HEK293 (cell line): Measurements from ENCODE around the gene TPH1.

Experiments used
- CTCF ChIA-PET: fragments of 350-600 bp; formaldehyde crosslinking; extraction: SDS; loops from one replicate; lab custom pipeline; 2021; ENCODE audit warnings: antibody characterized with exemption; lab: Yijun Ruan, JAX
- POLR2A ChIA-PET: fragments of 300-600 bp; formaldehyde crosslinking; extraction: SDS; loops from one replicate; lab custom pipeline; 2020; ENCODE audit warnings: antibody characterized with exemption, inconsistent platforms; lab: Yijun Ruan, JAX
- H3K27ac ChIP-seq: fragments of 200-500 bp; sonication (Bioruptor generic); 2 replicates; pipeline ENCODE4 v1.5.1; 2014; ENCODE audit warnings: low read depth, low read length, control low read depth, inconsistent platforms; ENCODE audit errors: extremely low read depth
- H3K36me3 ChIP-seq, 2 experiments: fragments of 200-500 bp in 1 of 2; sonication (Bioruptor generic) in 1 of 2; 1 replicate in 1 of 2; 2 replicates in 1 of 2; pipeline ENCODE4 v1.5.1; 2014 to 2017; ENCODE audit warnings: inconsistent platforms in 2 of 2, low read length in 2 of 2; ENCODE audit not compliant: control insufficient read depth in 2 of 2, insufficient read depth in 1 of 2
- H3K4me1 ChIP-seq: fragments of 200-500 bp; sonication (Bioruptor generic); 2 replicates; pipeline ENCODE4 v1.5.1; 2014; ENCODE audit warnings: mild to moderate bottlenecking, low read length, inconsistent platforms; ENCODE audit not compliant: control insufficient read depth, insufficient read depth
- H3K4me3 ChIP-seq: 2 replicates; pipeline ENCODE4 v1.5.1; 2011; ENCODE audit warnings: low read depth, mild to moderate bottlenecking, control low read depth, low read length, moderate library complexity
- H3K9me3 ChIP-seq: fragments of 200-500 bp; sonication (Bioruptor generic); 2 replicates; pipeline ENCODE4 v1.5.1; 2014; ENCODE audit warnings: low read depth, low read length, inconsistent platforms; ENCODE audit not compliant: control insufficient read depth, insufficient read depth
- KLF9 ChIP-seq: fragments of 450-650 bp; formaldehyde crosslinking; IDR thresholded peaks from 2 replicates; pipeline ENCODE4 v1.5.1; 2016; ENCODE audit warnings: missing biosample characterization, missing genetic modification characterization, low read depth
- ZBTB21 ChIP-seq: fragments of 450-650 bp; formaldehyde crosslinking; IDR thresholded peaks from 2 replicates; pipeline ENCODE4 v1.5.1; 2017; ENCODE audit warnings: missing biosample characterization, missing genetic modification characterization
- ZNF202 ChIP-seq: fragments of 450-650 bp; formaldehyde crosslinking; IDR thresholded peaks from 2 replicates; pipeline ENCODE4 v1.5.1; 2016; ENCODE audit warnings: missing biosample characterization, missing genetic modification characterization, borderline replicate concordance
- ZNF530 ChIP-seq: fragments of 450-650 bp; formaldehyde crosslinking; IDR thresholded peaks from 2 replicates; pipeline ENCODE4 v1.5.1; 2016; ENCODE audit warnings: low read depth, missing biosample characterization, missing genetic modification characterization
- ZNF768 ChIP-seq: fragments of 450-650 bp; formaldehyde crosslinking; IDR thresholded peaks from 2 replicates; pipeline ENCODE4 v1.5.1; 2018; ENCODE audit warnings: missing biosample characterization, mild to moderate bottlenecking, missing genetic modification characterization
- ZNF837 ChIP-seq: fragments of 450-650 bp; formaldehyde crosslinking; IDR thresholded peaks from 2 replicates; pipeline ENCODE4 v1.5.1; 2016; ENCODE audit warnings: missing biosample characterization, missing genetic modification characterization
- TF ChIP-seq, protein P1 (sequence below): fragments of 450-650 bp; formaldehyde crosslinking; IDR thresholded peaks from 2 replicates; pipeline ENCODE4 v1.5.1; 2016; ENCODE audit warnings: missing biosample characterization, missing genetic modification characterization
- TF ChIP-seq, protein P2 (sequence below): fragments of 450-650 bp; formaldehyde crosslinking; IDR thresholded peaks from 2 replicates; pipeline ENCODE4 v1.5.1; 2016; ENCODE audit warnings: missing biosample characterization, missing genetic modification characterization, low read depth
- TF ChIP-seq, protein P3 (sequence below): fragments of 450-650 bp; formaldehyde crosslinking; IDR thresholded peaks from 2 replicates; pipeline ENCODE4 v1.5.1; 2016; ENCODE audit warnings: missing biosample characterization, missing genetic modification characterization, borderline replicate concordance

TPH1 gene

DNA sequence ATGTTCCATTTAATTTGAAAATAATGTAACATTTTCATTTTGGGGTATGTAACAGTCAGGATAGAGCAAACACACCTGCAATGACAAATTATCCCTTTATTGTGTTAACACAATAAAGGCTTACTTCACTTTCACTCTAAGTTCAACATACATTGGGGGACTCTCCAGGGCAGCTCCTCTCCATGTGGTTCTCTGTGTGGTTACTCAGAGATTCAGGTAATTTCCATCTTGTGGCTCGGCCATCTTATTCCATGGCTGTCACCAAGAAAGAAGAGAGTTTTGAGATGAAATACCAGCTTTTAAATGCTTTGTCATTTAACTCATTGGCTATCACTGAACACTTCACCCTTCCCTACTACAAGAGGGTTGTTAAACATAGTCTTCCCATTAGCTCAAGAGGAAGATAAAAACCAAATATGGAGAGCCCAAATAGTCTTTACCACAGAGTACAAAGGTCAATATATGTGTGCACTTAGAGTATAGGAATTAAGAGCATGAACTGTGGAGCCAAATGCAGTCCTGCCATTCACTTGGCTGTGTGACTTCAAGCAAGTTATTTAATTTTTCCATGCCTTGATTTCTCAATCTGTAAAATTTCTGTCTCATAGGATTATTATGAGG, 10.6 kb upstream of the TPH1 start:
- TF ChIP-seq, protein P1, sequence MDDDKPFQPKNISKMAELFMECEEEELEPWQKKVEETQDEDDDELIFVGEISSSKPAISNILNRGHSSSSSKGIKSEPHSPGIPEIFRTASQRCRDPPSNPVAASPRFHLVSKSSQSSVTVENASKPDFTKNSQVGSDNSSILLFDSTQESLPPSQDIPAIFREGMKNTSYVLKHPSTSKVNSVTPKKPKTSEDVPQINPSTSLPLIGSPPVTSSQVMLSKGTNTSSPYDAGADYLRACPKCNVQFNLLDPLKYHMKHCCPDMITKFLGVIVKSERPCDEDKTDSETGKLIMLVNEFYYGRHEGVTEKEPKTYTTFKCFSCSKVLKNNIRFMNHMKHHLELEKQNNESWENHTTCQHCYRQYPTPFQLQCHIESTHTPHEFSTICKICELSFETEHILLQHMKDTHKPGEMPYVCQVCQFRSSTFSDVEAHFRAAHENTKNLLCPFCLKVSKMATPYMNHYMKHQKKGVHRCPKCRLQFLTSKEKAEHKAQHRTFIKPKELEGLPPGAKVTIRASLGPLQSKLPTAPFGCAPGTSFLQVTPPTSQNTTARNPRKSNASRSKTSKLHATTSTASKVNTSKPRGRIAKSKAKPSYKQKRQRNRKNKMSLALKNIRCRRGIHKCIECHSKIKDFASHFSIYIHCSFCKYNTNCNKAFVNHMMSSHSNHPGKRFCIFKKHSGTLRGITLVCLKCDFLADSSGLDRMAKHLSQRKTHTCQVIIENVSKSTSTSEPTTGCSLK (tag by site-specific recombination), result no peak
- TF ChIP-seq KLF9 (tag by site-specific recombination), result no peak
- TF ChIP-seq ZNF202 (tag by site-specific recombination), result no peak
- TF ChIP-seq ZNF768 (tag by site-specific recombination), result no peak
- TF ChIP-seq, protein P2, sequence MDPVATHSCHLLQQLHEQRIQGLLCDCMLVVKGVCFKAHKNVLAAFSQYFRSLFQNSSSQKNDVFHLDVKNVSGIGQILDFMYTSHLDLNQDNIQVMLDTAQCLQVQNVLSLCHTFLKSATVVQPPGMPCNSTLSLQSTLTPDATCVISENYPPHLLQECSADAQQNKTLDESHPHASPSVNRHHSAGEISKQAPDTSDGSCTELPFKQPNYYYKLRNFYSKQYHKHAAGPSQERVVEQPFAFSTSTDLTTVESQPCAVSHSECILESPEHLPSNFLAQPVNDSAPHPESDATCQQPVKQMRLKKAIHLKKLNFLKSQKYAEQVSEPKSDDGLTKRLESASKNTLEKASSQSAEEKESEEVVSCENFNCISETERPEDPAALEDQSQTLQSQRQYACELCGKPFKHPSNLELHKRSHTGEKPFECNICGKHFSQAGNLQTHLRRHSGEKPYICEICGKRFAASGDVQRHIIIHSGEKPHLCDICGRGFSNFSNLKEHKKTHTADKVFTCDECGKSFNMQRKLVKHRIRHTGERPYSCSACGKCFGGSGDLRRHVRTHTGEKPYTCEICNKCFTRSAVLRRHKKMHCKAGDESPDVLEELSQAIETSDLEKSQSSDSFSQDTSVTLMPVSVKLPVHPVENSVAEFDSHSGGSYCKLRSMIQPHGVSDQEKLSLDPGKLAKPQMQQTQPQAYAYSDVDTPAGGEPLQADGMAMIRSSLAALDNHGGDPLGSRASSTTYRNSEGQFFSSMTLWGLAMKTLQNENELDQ, result no peak
- TF ChIP-seq ZBTB21 (tag by site-specific recombination), result no peak
- TF ChIP-seq, protein P3, sequence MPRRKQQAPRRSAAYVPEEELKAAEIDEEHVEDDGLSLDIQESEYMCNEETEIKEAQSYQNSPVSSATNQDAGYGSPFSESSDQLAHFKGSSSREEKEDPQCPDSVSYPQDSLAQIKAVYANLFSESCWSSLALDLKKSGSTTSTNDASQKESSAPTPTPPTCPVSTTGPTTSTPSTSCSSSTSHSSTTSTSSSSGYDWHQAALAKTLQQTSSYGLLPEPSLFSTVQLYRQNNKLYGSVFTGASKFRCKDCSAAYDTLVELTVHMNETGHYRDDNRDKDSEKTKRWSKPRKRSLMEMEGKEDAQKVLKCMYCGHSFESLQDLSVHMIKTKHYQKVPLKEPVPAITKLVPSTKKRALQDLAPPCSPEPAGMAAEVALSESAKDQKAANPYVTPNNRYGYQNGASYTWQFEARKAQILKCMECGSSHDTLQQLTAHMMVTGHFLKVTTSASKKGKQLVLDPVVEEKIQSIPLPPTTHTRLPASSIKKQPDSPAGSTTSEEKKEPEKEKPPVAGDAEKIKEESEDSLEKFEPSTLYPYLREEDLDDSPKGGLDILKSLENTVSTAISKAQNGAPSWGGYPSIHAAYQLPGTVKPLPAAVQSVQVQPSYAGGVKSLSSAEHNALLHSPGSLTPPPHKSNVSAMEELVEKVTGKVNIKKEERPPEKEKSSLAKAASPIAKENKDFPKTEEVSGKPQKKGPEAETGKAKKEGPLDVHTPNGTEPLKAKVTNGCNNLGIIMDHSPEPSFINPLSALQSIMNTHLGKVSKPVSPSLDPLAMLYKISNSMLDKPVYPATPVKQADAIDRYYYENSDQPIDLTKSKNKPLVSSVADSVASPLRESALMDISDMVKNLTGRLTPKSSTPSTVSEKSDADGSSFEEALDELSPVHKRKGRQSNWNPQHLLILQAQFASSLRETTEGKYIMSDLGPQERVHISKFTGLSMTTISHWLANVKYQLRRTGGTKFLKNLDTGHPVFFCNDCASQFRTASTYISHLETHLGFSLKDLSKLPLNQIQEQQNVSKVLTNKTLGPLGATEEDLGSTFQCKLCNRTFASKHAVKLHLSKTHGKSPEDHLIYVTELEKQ (tag by site-specific recombination), result no peak
- H3K27ac ChIP-seq, result no peak overlapping the region
- no peaks in the 10 kb centered on the region for H3K36me3 ChIP-seq
- POLR2A ChIA-PET, result no interaction called here
- H3K9me3 ChIP-seq, result no peaks in the 10 kb centered on the region
- CTCF ChIA-PET, result no interaction called here
- H3K4me1 ChIP-seq, result no peaks in the 10 kb centered on the region
- no peak overlapping the region for H3K4me3 ChIP-seq

DNA sequence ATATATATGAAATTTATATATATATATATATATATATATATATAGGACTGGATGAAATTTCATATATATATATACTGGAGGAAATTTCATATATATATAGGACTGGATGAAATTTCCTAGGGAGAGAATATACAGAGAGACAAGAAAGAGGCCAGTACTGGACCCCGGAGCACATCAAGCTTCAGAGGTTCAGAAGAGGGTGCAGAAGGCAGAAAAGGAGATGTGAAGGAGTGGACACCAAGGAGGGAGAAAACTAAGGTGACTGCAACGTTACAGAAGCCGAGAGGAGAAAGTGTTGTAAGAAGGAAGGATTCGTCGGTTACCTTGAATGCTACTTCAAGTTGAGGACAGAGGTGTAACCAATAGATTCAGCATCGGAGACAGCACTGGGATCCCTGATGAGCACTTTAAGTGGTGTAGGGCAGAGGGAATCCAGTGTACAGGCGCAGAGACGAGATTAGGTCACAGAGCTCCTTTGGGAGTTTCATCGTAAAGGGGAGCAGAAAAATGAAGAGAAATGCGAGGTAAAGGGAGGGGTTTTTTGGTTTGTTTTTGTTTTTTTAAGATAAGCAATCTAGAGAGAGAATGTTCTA, 8.5 kb upstream of the TPH1 start:
- POLR2A ChIA-PET, result no interaction called here
- no peaks in the 10 kb centered on the region for H3K9me3 ChIP-seq
- TF ChIP-seq ZNF837, result no peak
- TF ChIP-seq, all 188 proteins: peak for 0

DNA sequence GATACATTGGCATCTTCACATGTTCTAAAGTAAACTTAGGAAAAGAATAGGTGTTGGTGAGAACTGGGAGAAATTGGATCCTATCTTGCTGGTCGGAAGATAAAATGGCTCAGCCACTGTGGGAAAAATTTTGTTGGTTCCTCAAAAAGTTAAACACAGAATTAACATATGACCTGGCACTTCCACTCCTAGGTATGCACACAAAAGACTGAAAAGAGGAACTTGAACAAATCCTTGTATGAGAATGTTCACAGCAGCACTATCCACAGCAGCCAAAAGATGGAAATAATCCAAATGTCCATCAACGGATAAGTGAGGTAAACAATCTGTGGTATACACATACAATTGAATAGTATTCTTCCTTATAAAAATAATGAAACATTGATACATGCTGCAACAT, 4.8 kb upstream of the TPH1 start:
- ChIA-PET POLR2A (no interaction called here), CTCF (no interaction called here)
- Histone ChIP-seq H3K27ac (no peak overlapping the region), H3K9me3 (no peaks in the 10 kb centered on the region), H3K4me1 (no peaks in the 10 kb centered on the region), H3K4me3 (no peak overlapping the region), H3K36me3 (no peaks in the 10 kb centered on the region)
- TF ChIP-seq ZNF530 (tag by site-specific recombination), result no peak

More for the DNA sequence above, 8.5 kb upstream of the TPH1 start:
- H3K4me1 ChIP-seq, result no peaks in the 10 kb centered on the region
- H3K4me3 ChIP-seq, result no peak overlapping the region
- CTCF ChIA-PET, result no interaction called here
- H3K36me3 ChIP-seq, result no peaks in the 10 kb centered on the region
- H3K27ac ChIP-seq, result no peak overlapping the region
